GM23338 (cell line): Measurements from ENCODE around the gene SLC52A3. TPM values are rescaled to one million over a fixed set of nuclear protein-coding genes. Genes with fewer than 3 reads are reported as not detected.
A peak's percentile ranks its signal among the peaks of the same experiment; 100 is the strongest.

Experiments used
- ATAC-seq: fragments of 200-7000 bp; cut with Tn5 transposase; 3 replicates; pipeline ENCODE4 v1.9.1; 2020
- DNase-seq: peaks from one replicate; pipeline ENCODE4 v3.0.0-alpha.2; 2015; ENCODE audit warnings: low spot score
- H2AFZ ChIP-seq: fragments of 200-600 bp; sonication (generic); 2 replicates; pipeline ENCODE4 v1.8.0; 2016; ENCODE audit warnings: antibody characterized with exemption, mild to moderate bottlenecking, moderate library complexity
- H3F3A ChIP-seq: fragments of 200-600 bp; sonication (generic); replicated peaks from 2 replicates; pipeline ENCODE4 v1.8.0; 2017; ENCODE audit warnings: antibody characterized with exemption, mixed run types, low read depth
- H3K27ac ChIP-seq: fragments of 200-600 bp; sonication (generic); 2 replicates; pipeline ENCODE4 v1.6.1; 2016; ENCODE audit warnings: low read depth
- H3K27me3 ChIP-seq: fragments of 200-600 bp; sonication (generic); 2 replicates; pipeline ENCODE4 v1.8.0; 2016; ENCODE audit warnings: mild to moderate bottlenecking, mixed run types, moderate library complexity; ENCODE audit not compliant: insufficient read depth
- H3K36me3 ChIP-seq: fragments of 200-600 bp; sonication (generic); 2 replicates; pipeline ENCODE4 v1.8.0; 2016; ENCODE audit warnings: mild to moderate bottlenecking; ENCODE audit not compliant: insufficient read depth
- H3K4me1 ChIP-seq: fragments of 200-600 bp; sonication (generic); 2 replicates; pipeline ENCODE4 v1.8.0; 2016; ENCODE audit warnings: mild to moderate bottlenecking, moderate library complexity; ENCODE audit not compliant: insufficient read depth
- H3K4me2 ChIP-seq: fragments of 200-600 bp; sonication (generic); 2 replicates; pipeline ENCODE4 v1.7.1; 2017; ENCODE audit warnings: mixed run types
- H3K4me3 ChIP-seq: fragments of 200-600 bp; sonication (generic); 2 replicates; pipeline ENCODE4 v1.6.1; 2016; ENCODE audit warnings: mixed run types
- H3K79me2 ChIP-seq: fragments of 200-600 bp; sonication (generic); replicated peaks from 2 replicates; pipeline ENCODE4 v1.8.0; 2017; ENCODE audit warnings: mild to moderate bottlenecking; ENCODE audit not compliant: insufficient read depth
- H3K9me2 ChIP-seq: fragments of 200-600 bp; sonication (generic); 2 replicates; pipeline ENCODE4 v1.8.0; 2017; ENCODE audit not compliant: insufficient read depth
- H4K20me1 ChIP-seq: fragments of 200-600 bp; sonication (generic); replicated peaks from 2 replicates; pipeline ENCODE4 v1.8.0; 2017; ENCODE audit warnings: mild to moderate bottlenecking; ENCODE audit not compliant: insufficient read depth
- H3K27ac Mint-ChIP-seq: 2 replicates; pipeline ENCODE4 v1.8.0; 2020; ENCODE audit warnings: inconsistent platforms, mild to moderate bottlenecking, moderate library complexity, mixed read lengths
- H3K27me3 Mint-ChIP-seq: 3 replicates; pipeline ENCODE4 v1.8.0; 2022; ENCODE audit warnings: low read depth, mild to moderate bottlenecking, moderate library complexity, mixed read lengths, inconsistent platforms; ENCODE audit not compliant: insufficient read depth, poor library complexity
- H3K36me3 Mint-ChIP-seq: 3 replicates; pipeline ENCODE4 v1.8.0; 2021; ENCODE audit warnings: low read depth, mild to moderate bottlenecking, inconsistent platforms, moderate library complexity, mixed read lengths
- H3K4me1 Mint-ChIP-seq: 3 replicates; pipeline ENCODE4 v1.8.0; 2020; ENCODE audit warnings: mild to moderate bottlenecking, inconsistent platforms, mixed read lengths
- H3K4me3 Mint-ChIP-seq: 3 replicates; pipeline ENCODE4 v1.8.0; 2021; ENCODE audit warnings: moderate library complexity, mild to moderate bottlenecking, inconsistent platforms, mixed read lengths
- H3K9me3 Mint-ChIP-seq: 3 replicates; pipeline ENCODE4 v1.8.0; 2020; ENCODE audit warnings: moderate library complexity, mild to moderate bottlenecking, inconsistent platforms, mixed read lengths
- CREB1 ChIP-seq: fragments of 250-450 bp; sonication (Bioruptor Pico); IDR thresholded peaks from 2 replicates; pipeline ENCODE4 v1.5.0; 2020; ENCODE audit warnings: low read depth, mild to moderate bottlenecking, moderate library complexity
- ETS1 ChIP-seq: IDR thresholded peaks from 2 replicates; pipeline ENCODE4 v1.6.1; 2016; ENCODE audit warnings: antibody characterized with exemption
- EZH2 ChIP-seq: fragments of 200-600 bp; sonication (generic); IDR thresholded peaks from one replicate; pipeline ENCODE4 v1.8.0; 2017; ENCODE audit warnings: antibody characterized with exemption, mild to moderate bottlenecking, low read depth; ENCODE audit not compliant: unreplicated experiment
- EZH2phosphoT487 ChIP-seq: fragments of 200-600 bp; sonication (generic); IDR thresholded peaks from one replicate; pipeline ENCODE4 v1.8.1; 2018; ENCODE audit warnings: antibody characterized with exemption; ENCODE audit not compliant: unreplicated experiment
- JUNB ChIP-seq: IDR thresholded peaks from one replicate; pipeline ENCODE4 v1.6.1; 2016; ENCODE audit warnings: antibody characterized with exemption; ENCODE audit not compliant: unreplicated experiment
- NANOG ChIP-seq: IDR thresholded peaks from 2 replicates; pipeline ENCODE4 v1.6.1; 2016; ENCODE audit warnings: antibody characterized with exemption, borderline replicate concordance
- POLR2AphosphoS5 ChIP-seq: IDR thresholded peaks from 2 replicates; pipeline ENCODE4 v1.6.1; 2016; ENCODE audit warnings: antibody characterized with exemption, low read depth
- STAT1 ChIP-seq: IDR thresholded peaks from one replicate; pipeline ENCODE4 v1.6.1; 2016; ENCODE audit warnings: antibody characterized with exemption; ENCODE audit not compliant: unreplicated experiment
- ZNF114 ChIP-seq: fragments of 250-450 bp; sonication (Bioruptor Pico); IDR thresholded peaks from 2 replicates; pipeline ENCODE4 v1.5.0; 2020; ENCODE audit warnings: mild to moderate bottlenecking, moderate library complexity
- ZNF331 ChIP-seq: fragments of 250-450 bp; sonication (Bioruptor Pico); IDR thresholded peaks from 2 replicates; pipeline ENCODE4 v1.5.0; 2020; ENCODE audit warnings: low read depth, mild to moderate bottlenecking, moderate library complexity
- polyA plus RNA-seq: library from polyadenylated mRNA; unstranded; fragments of >200 nt; fragmentation: Nextera tagmentation; extraction: Ambion mirVana; gene quantifications from 2 replicates; pipeline ENCODE4 v1.2.1, GENCODE V29; 2016
- total RNA-seq: library from RNA; depleted of rRNA; stranded (reverse); fragments of >200 nt; shearing (Covaris generic); gene quantifications from 2 replicates; pipeline ENCODE4 v1.2.3, GENCODE V29; 2014
- TF ChIP-seq, protein P1 (sequence below), 2 experiments: fragments of 200-600 bp in 1 of 2; sonication (generic) in 1 of 2; conservative IDR thresholded peaks; 2 replicates each; pipeline versions ENCODE4 v1.5.1 to v1.6.1; 2016 to 2017; ENCODE audit warnings: antibody characterized with exemption in 2 of 2, low read depth in 2 of 2, mild to moderate bottlenecking in 2 of 2, moderate library complexity in 1 of 2

SLC52A3 gene
- total and polyA plus RNA-seq, 2 experiments from 2014 or later: 2.3 to 4.5 TPM

- TF ChIP-seq, protein P1, sequence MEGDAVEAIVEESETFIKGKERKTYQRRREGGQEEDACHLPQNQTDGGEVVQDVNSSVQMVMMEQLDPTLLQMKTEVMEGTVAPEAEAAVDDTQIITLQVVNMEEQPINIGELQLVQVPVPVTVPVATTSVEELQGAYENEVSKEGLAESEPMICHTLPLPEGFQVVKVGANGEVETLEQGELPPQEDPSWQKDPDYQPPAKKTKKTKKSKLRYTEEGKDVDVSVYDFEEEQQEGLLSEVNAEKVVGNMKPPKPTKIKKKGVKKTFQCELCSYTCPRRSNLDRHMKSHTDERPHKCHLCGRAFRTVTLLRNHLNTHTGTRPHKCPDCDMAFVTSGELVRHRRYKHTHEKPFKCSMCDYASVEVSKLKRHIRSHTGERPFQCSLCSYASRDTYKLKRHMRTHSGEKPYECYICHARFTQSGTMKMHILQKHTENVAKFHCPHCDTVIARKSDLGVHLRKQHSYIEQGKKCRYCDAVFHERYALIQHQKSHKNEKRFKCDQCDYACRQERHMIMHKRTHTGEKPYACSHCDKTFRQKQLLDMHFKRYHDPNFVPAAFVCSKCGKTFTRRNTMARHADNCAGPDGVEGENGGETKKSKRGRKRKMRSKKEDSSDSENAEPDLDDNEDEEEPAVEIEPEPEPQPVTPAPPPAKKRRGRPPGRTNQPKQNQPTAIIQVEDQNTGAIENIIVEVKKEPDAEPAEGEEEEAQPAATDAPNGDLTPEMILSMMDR (conservative IDR thresholded peaks at IDR 0.05; ENCODE audit: low read depth in 2 of 2): no peak
- TF ChIP-seq STAT1 (no peak), EZH2phosphoT487 (no peak), EZH2 (no peak), ZNF331 (no peak)
Observed at GRCh38 chr20:792248-792647, 23.9 kb upstream of the SLC52A3 start (continued).

DNA sequence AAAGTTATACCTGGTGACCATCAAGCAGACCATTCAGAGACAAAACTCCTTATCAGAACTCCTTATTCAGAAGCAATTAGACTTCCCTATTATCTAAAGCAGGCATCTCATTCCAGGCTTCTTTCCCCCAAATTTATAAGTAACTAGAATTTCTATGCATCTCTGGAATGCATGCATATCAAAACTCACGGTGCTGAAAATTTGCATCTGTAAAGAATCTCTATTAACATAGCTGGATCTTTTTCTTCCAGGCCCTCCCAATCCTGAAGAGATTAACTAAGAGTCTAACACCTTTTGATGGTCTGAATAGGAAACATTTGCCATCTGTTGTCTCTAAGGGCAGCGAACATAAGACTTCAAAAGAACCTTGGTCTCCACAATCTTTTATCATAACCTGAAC, 22.8 kb upstream of the SLC52A3 start:
- ATAC-seq: no peak; the same call in 2 of the 3 replicates
- DNase-seq: peak; percentile 55
- H3K4me1 Mint-ChIP-seq: peaks cover 16% of the 10 kb centered on the region
- Histone ChIP-seq H2AFZ (no peak overlapping the region), H3K27ac (peak overlapping the region; percentile 88), H4K20me1 (no peaks in the 10 kb centered on the region), H3K4me1 (peaks cover 10% of the 10 kb centered on the region), H3K4me3 (no peak overlapping the region), H3K27me3 (no peaks in the 10 kb centered on the region), H3K79me2 (no peaks in the 10 kb centered on the region), H3F3A (no peaks in the 10 kb centered on the region), H3K9me2 (0 out of 2 replicates have a peak, but pooled peaks cover 4% of the 10 kb centered on the region), H3K36me3 (peaks cover 6% of the 10 kb centered on the region), H3K4me2 (peak overlapping the region; percentile 20; the same call in 1 of the 2 replicates)
- peak overlapping the region; percentile 27 for H3K27ac Mint-ChIP-seq
- peaks cover 53% of the 10 kb centered on the region for H3K9me3 Mint-ChIP-seq
- peak overlapping the region; percentile 18; the same call in 1 of the 3 replicates for H3K4me3 Mint-ChIP-seq
- TF ChIP-seq NANOG (peak; percentile 48; the same call in 1 of the 2 replicates), ZNF331 (no peak), POLR2AphosphoS5 (no peak), ETS1 (no peak), STAT1 (no peak), CREB1 (CRISPR knock-in tag) (no peak)
- H3K36me3 Mint-ChIP-seq: peaks cover 38% of the 10 kb centered on the region
- H3K27me3 Mint-ChIP-seq: peaks cover 5% of the 10 kb centered on the region

- Histone ChIP-seq H3K27me3 (no peaks in the 10 kb centered on the region), H3K9me2 (no peaks in the 10 kb centered on the region), H2AFZ (no peak overlapping the region), H3K4me1 (peaks cover 10% of the 10 kb centered on the region), H3K4me3 (no peak overlapping the region), H3K27ac (no peak overlapping the region), H3K79me2 (no peaks in the 10 kb centered on the region), H4K20me1 (no peaks in the 10 kb centered on the region), H3F3A (no peaks in the 10 kb centered on the region), H3K36me3 (peaks cover 6% of the 10 kb centered on the region), H3K4me2 (no peak overlapping the region)
- H3K9me3 Mint-ChIP-seq: peaks cover 61% of the 10 kb centered on the region
- H3K4me1 Mint-ChIP-seq: peaks cover 16% of the 10 kb centered on the region; the same call in 2 of the 3 replicates
- no peak overlapping the region for H3K4me3 Mint-ChIP-seq
- ATAC-seq: no peak
- no peak for DNase-seq
- no peak overlapping the region for H3K27ac Mint-ChIP-seq
- peaks cover 1% of the 10 kb centered on the region for H3K27me3 Mint-ChIP-seq
- peaks cover 42% of the 10 kb centered on the region for H3K36me3 Mint-ChIP-seq
- TF ChIP-seq JUNB (no peak), POLR2AphosphoS5 (no peak), CREB1 (CRISPR knock-in tag) (no peak), NANOG (no peak), EZH2 (no peak), ETS1 (no peak), ZNF114 (CRISPR knock-in tag) (no peak), EZH2phosphoT487 (no peak), STAT1 (no peak)
- TF ChIP-seq, protein P1 (conservative IDR thresholded peaks at IDR 0.05; ENCODE audit: low read depth in 2 of 2): no peak
Observed at GRCh38 chr20:787825-788224, 19.5 kb upstream of the SLC52A3 start.
